ENCODE data around the gene BHLHA15. TPM values are rescaled to one million over a fixed set of nuclear protein-coding genes. Genes with fewer than 3 reads are reported as not detected.
A peak's percentile ranks its signal among the peaks of the same experiment; 100 is the strongest.

BHLHA15 gene
- total and polyA plus RNA-seq, 9 of the 15 experiments (the other 6 are each of a cell fraction or from before 2014, with no cell fraction given) = 0.22 to 2.0 (median 1.1) TPM; not detected in 4

- intact Hi-C loops (cut with micrococcal nuclease) = no loop called here
- Histone ChIP-seq H3K4me1 (replicated peaks in 1 of 2; ENCODE audit: control insufficient read depth in 2 of 2, insufficient read depth in 2 of 2, low read length in 2 of 2) (peaks cover 0 to 38% of the 10 kb centered on the region in 2 experiments; a peak in 3 of 5 replicates), H3K27ac (ENCODE audit: extremely low read depth, low read depth, low read length) (0 out of 3 replicates have a peak overlapping the region, but pooled peaks have one; percentile 15), H3K9ac (ENCODE audit: insufficient read depth in 1 of 2, low read depth in 2 of 2, low read length in 2 of 2) (peak overlapping the region in 1 of 2 experiments; percentile 72; a peak in 3 of 4 replicates), H3K36me3 (ENCODE audit: control insufficient read depth, insufficient read depth, low read length) (peaks cover 10% of the 10 kb centered on the region; the same call in 1 of the 3 replicates), H4K20me1 (replicated peaks; ENCODE audit: control insufficient read depth, insufficient read depth, low read length) (peaks cover 12% of the 10 kb centered on the region), H3K27me3 (ENCODE audit: control insufficient read depth in 2 of 2, insufficient read depth in 2 of 2, low read length in 2 of 2) (peaks cover 14 to 26% of the 10 kb centered on the region in 2 experiments; a peak in 4 of 5 replicates), H3K9me3 (replicated peaks; ENCODE audit: control insufficient read depth, insufficient read depth, low read depth, low read length) (no peaks in the 10 kb centered on the region), H3K4me2 (ENCODE audit: insufficient read depth, low read length) (peak overlapping the region; percentile 63; the same call in 1 of the 2 replicates), H3K4me3 (peak overlapping the region; percentile 21; the same call in 1 of the 2 replicates), H2AFZ (ENCODE audit: low read depth, low read length) (no peak overlapping the region; the same call in 1 of the 2 replicates), H3K79me2 (ENCODE audit: control insufficient read depth, insufficient read depth, low read length) (no peaks in the 10 kb centered on the region), H3K9me1 (ENCODE audit: control insufficient read depth, insufficient read depth, low read length) (no peaks in the 10 kb centered on the region)
- ATAC-seq (peak; percentile 29), FAIRE-seq (no peak), DNase-seq (ENCODE audit: extremely low read depth in 1 of 4, low spot score in 3 of 4) (peak; percentile 34 to 57 (median 47))
- POLR2A ChIA-PET = interaction anchor here (0.6 kb wide), 1 partner anchor 31 kb away, joined by 3 read pairs; no protein-coding TSS in a partner anchor
- CTCF ChIA-PET (ENCODE audit: low intra/inter-chr PET ratio) = no interaction called here
- 59% methylated on average over 34 of the region's 49 CpGs for WGBS (ENCODE audit: insufficient coverage, low coverage, missing lambda C conversion rate)
- in situ Hi-C loops (cut with MboI) = no loop called here
- BruUV-seq (replicated peaks) = no TSS peak
- TF ChIP-seq JUND (IDR thresholded peaks at IDR 0.05; ENCODE audit: borderline replicate concordance, low read depth, low read length) (peak; percentile 45; the same call in 1 of the 2 replicates), JUND (tag; IDR thresholded peaks at IDR 0.05; ENCODE audit: borderline replicate concordance, low read depth, low read length) (no peak), ATF3 (IDR thresholded peaks at IDR 0.05) (peak; percentile 75), ATF3 (CRISPR knock-in tag; conservative IDR thresholded peaks at IDR 0.05) (no peak), EP400 (IDR thresholded peaks at IDR 0.05) (peak; percentile 42; the same call in 1 of the 2 replicates), BHLHE40 (IDR thresholded peaks at IDR 0.05; ENCODE audit: low read length) (peak; percentile 30), MYC (IDR thresholded peaks at IDR 0.05; ENCODE audit: low read depth, low read length) (peak; percentile 25; the same call in 1 of the 2 replicates), MYC (CRISPR knock-in tag; IDR thresholded peaks at IDR 0.05; ENCODE audit: borderline replicate concordance, low read depth) (no peak), POLR2G (IDR thresholded peaks at IDR 0.05; ENCODE audit: low read depth, low read length) (peak; percentile 43; the same call in 1 of the 2 replicates), KDM1A (IDR thresholded peaks at IDR 0.05) (0 out of 4 replicates have a peak, but pooled peaks of 1 of the 2 experiments have one; percentile 12), ZBTB8A (IDR thresholded peaks at IDR 0.05; ENCODE audit: partially characterized antibody) (no peak), NR2C1 (IDR thresholded peaks at IDR 0.05) (peak; percentile 61), NR2C1 (tag; IDR thresholded peaks at IDR 0.05) (peak; percentile 60), RBFOX2 (IDR thresholded peaks at IDR 0.05; ENCODE audit: low read depth, low read length) (peak; percentile 53), CBFA2T3 (IDR thresholded peaks at IDR 0.05) (0 out of 2 replicates have a peak, but pooled peaks have one; percentile 7), DPF2 (IDR thresholded peaks at IDR 0.05) (peak; percentile 41; the same call in 1 of the 2 replicates), NKRF (IDR thresholded peaks at IDR 0.05; ENCODE audit: borderline replicate concordance) (no peak), ZBTB7A (IDR thresholded peaks at IDR 0.05; ENCODE audit: borderline replicate concordance, control insufficient read depth, low read depth, low read length) (peak; percentile 31; the same call in 1 of the 2 replicates), HOXB6 (CRISPR knock-in tag; IDR thresholded peaks at IDR 0.05; ENCODE audit: borderline replicate concordance) (no peak), EGR1 (conservative IDR thresholded peaks at IDR 0.05) (peak; percentile 85)
Measured at GRCh38 chr7:98211676-98212531, 665 bp downstream of the BHLHA15 start.

All from K562 (cell line).